ENCODE data around the gene FAM83E.

DNA sequence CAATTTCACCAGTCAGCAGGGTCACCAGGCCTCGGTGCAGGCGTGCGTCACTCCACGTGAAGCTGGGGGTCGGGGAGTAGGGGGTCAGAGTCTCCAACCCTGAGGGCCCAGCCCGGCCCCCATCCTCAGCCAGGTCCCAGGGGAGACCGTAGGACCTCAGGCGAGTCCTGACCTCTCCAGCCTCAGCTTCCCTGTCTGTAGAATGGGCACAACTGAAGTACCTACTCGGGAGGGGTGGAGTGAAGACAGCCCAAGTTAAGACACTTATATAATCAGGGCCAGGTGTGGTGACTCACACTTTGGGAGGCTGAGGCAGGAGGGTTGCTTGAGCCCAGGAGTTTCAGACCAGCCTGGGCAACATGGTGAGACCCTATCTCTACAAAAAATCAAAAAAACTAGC, 11.0 kb downstream of the FAM83E start:
- TF ChIP-seq, protein P1, sequence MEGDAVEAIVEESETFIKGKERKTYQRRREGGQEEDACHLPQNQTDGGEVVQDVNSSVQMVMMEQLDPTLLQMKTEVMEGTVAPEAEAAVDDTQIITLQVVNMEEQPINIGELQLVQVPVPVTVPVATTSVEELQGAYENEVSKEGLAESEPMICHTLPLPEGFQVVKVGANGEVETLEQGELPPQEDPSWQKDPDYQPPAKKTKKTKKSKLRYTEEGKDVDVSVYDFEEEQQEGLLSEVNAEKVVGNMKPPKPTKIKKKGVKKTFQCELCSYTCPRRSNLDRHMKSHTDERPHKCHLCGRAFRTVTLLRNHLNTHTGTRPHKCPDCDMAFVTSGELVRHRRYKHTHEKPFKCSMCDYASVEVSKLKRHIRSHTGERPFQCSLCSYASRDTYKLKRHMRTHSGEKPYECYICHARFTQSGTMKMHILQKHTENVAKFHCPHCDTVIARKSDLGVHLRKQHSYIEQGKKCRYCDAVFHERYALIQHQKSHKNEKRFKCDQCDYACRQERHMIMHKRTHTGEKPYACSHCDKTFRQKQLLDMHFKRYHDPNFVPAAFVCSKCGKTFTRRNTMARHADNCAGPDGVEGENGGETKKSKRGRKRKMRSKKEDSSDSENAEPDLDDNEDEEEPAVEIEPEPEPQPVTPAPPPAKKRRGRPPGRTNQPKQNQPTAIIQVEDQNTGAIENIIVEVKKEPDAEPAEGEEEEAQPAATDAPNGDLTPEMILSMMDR (conservative IDR thresholded peaks at IDR 0.05; ENCODE audit: low read length), result no peak
- no peak for TF ChIP-seq EZH2phosphoT487 (IDR thresholded peaks at IDR 0.05; ENCODE audit: borderline replicate concordance, low read depth, low read length)

Measured in OCI-LY7 (cell line).